HepG2 (cell line): Measurements from ENCODE around the gene RING1. TPM values are rescaled to one million over a fixed set of nuclear protein-coding genes. Genes with fewer than 3 reads are reported as not detected.

Source experiments
- EZH2 ChIP-seq: conservative IDR thresholded peaks from 2 replicates; pipeline ENCODE4 v1.6.1; 2012; ENCODE audit warnings: mild to moderate bottlenecking, low read depth, low read length, moderate library complexity
- HHEX ChIP-seq: IDR thresholded peaks from 2 replicates; pipeline ENCODE4 v1.6.1; 2016; ENCODE audit warnings: control low read depth
- KDM2A ChIP-seq: sonication (generic); formaldehyde crosslinking; IDR thresholded peaks from 2 replicates; pipeline ENCODE4 v1.4.0; 2020; ENCODE audit warnings: low read depth, missing genetic modification reagents, borderline replicate concordance
- KDM5B ChIP-seq: sonication (generic); formaldehyde crosslinking; IDR thresholded peaks from 2 replicates; pipeline ENCODE4 v1.4.0; 2020; ENCODE audit warnings: missing genetic modification reagents, mild to moderate bottlenecking, borderline replicate concordance
- MLLT10 ChIP-seq: sonication (generic); formaldehyde crosslinking; IDR thresholded peaks from 2 replicates; pipeline ENCODE4 v1.4.0; 2020; ENCODE audit warnings: missing genetic modification reagents
- SSRP1 ChIP-seq: IDR thresholded peaks from 2 replicates; pipeline ENCODE4 v1.6.1; 2016; ENCODE audit warnings: control low read depth
- ZNF337 ChIP-seq: sonication (generic); formaldehyde crosslinking; IDR thresholded peaks from 2 replicates; pipeline ENCODE4 v1.5.1; 2020; ENCODE audit warnings: missing genetic modification reagents, low read depth, mild to moderate bottlenecking, borderline replicate concordance
- ZNF543 ChIP-seq: sonication (generic); formaldehyde crosslinking; IDR thresholded peaks from 2 replicates; pipeline ENCODE4 v1.4.0; 2020; ENCODE audit warnings: mild to moderate bottlenecking, missing genetic modification reagents
- ZNF577 ChIP-seq: sonication (generic); formaldehyde crosslinking; IDR thresholded peaks from 2 replicates; pipeline ENCODE4 v1.4.0; 2020; ENCODE audit warnings: mild to moderate bottlenecking, low read depth, missing genetic modification reagents, borderline replicate concordance
- ZNF703 ChIP-seq: sonication (generic); formaldehyde crosslinking; IDR thresholded peaks from 2 replicates; pipeline ENCODE4 v1.5.1; 2020; ENCODE audit warnings: missing genetic modification reagents, mild to moderate bottlenecking, moderate library complexity, borderline replicate concordance
- ZNF773 ChIP-seq: sonication (generic); formaldehyde crosslinking; IDR thresholded peaks from 2 replicates; pipeline ENCODE4 v1.4.0; 2020; ENCODE audit warnings: missing genetic modification reagents, borderline replicate concordance
- polyA plus RNA-seq, 8 experiments: library from polyadenylated mRNA; depleted of rRNA in 3 of 8; stranded (reverse) in 7 of 8; unstranded in 1 of 8; fragments of >200 nt; fragmentation: Illumina TruSeq in 4 of 8; extraction: Trizol in 4 of 8; gene quantifications; 2 replicates each; pipeline versions ENCODE4 v1.2.1 to v1.2.3, GENCODE V29; 2011 to 2016; ENCODE audit warnings: low read depth in 4 of 8, missing spikeins in 1 of 8, mixed read lengths in 1 of 8; ENCODE audit not compliant: insufficient read depth in 1 of 8
- total RNA-seq, 5 experiments: library from RNA; depleted of rRNA; stranded (reverse); fragments of >200 nt; fragmentation: Illumina TruSeq; extraction: Trizol; gene quantifications; 2 replicates each; pipeline ENCODE4 v1.2.3, GENCODE V29; 2016; ENCODE audit warnings: low read depth in 1 of 5
- TF ChIP-seq, protein P1 (sequence below): sonication (generic); formaldehyde crosslinking; IDR thresholded peaks from 2 replicates; pipeline ENCODE4 v1.4.0; 2020; ENCODE audit warnings: low read depth, mild to moderate bottlenecking, missing genetic modification reagents

The RING1 gene
- total and polyA plus RNA-seq, 2 of the 13 experiments (the other 11 are each of a cell fraction or from before 2014, with no cell fraction given) = 23.9 to 33.6 TPM

DNA sequence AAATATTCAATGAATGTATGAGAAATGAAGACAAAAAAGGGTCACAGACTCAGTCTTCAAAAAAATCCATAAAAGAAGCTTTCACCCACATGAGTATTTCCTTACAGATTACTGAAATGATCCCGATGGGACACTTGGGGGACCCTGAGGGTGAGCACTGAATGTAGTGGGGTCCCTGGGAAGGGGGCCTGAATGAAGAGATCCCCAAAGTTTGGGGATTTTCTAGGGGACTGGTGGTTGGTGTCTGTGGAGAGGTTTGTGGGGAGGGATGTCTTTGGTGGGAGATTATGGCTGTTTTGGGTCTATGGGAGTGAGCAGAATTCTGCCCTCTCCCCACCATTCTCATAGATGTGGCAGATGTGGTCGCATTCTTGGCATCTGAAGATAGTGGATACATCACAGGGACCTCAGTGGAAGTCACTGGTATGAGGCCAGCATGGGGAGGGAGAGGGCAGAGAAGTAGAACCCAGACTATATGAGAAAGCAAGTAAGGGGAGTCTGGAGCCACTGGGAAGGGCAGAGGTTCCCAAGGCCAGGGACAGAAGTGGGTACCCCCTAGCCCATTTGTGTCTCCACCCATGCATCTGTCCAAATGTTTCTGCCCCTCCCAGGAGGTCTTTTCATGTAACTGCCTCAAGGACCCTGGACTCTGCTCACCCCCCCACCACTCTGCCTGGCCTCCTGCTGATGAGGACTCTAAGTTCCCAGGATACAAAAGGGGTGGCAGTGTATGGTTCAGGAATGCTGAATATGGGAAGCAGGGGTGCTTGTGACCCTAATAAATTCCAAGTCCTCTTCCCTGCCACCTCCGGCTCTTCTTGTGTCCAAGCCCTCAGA, 2.1 kb upstream of the RING1 start (continued):
- TF ChIP-seq, protein P1, sequence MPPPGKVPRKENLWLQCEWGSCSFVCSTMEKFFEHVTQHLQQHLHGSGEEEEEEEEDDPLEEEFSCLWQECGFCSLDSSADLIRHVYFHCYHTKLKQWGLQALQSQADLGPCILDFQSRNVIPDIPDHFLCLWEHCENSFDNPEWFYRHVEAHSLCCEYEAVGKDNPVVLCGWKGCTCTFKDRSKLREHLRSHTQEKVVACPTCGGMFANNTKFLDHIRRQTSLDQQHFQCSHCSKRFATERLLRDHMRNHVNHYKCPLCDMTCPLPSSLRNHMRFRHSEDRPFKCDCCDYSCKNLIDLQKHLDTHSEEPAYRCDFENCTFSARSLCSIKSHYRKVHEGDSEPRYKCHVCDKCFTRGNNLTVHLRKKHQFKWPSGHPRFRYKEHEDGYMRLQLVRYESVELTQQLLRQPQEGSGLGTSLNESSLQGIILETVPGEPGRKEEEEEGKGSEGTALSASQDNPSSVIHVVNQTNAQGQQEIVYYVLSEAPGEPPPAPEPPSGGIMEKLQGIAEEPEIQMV (CRISPR knock-in tag) = no peak
- TF ChIP-seq SSRP1 (CRISPR knock-in tag) (0 out of 2 replicates have a peak, but pooled peaks have one; percentile 26), KDM2A (CRISPR knock-in tag) (no peak), ZNF543 (CRISPR knock-in tag) (no peak), EZH2 (no peak), ZNF337 (no peak), KDM5B (CRISPR knock-in tag) (no peak), MLLT10 (CRISPR knock-in tag) (no peak), ZNF577 (CRISPR knock-in tag) (no peak), ZNF703 (no peak), ZNF773 (CRISPR knock-in tag) (no peak), HHEX (CRISPR knock-in tag) (no peak)
